NT2/D1 (cell line): Measurements from ENCODE around the gene AREG.

Source experiments
- SUZ12 ChIP-seq: IDR thresholded peaks from 2 replicates; pipeline ENCODE4 v1.6.1; 2011; ENCODE audit not compliant: insufficient read length, insufficient read depth; ENCODE audit errors: extremely low read depth
- ZNF274 ChIP-seq: IDR thresholded peaks from 2 replicates; pipeline ENCODE4 v1.6.1; 2011; ENCODE audit warnings: mild to moderate bottlenecking, low read depth, low read length

- TF ChIP-seq ZNF274 (no peak), SUZ12 (no peak)
Observed at GRCh38 chr4:74471264-74471663, 26.3 kb downstream of the AREG start.
